HepG2 (cell line): Measurements from ENCODE around the gene NR3C2. TPM values are rescaled to one million over a fixed set of nuclear protein-coding genes. Genes with fewer than 3 reads are reported as not detected.

ENCODE experiments used
- ATAC-seq: fragments of 200-7000 bp; cut with Tn5 transposase; 3 replicates; pipeline ENCODE4 v1.9.1; 2020; ENCODE audit warnings: mild to moderate bottlenecking, moderate library complexity
- BruUV-seq: library from RNA; stranded (reverse); fragments of 400-500 nt; replicated peaks from 2 replicates; lab custom pipeline; 2021; lab: Mats Ljungman, UMichigan
- CTCF ChIA-PET: fragments of 300-600 bp; formaldehyde crosslinking; extraction: SDS; loops from one replicate; lab custom pipeline; 2021; ENCODE audit warnings: low total read pairs, inconsistent platforms, low intra/inter-chr PET ratio; lab: Yijun Ruan, JAX
- POLR2A ChIA-PET: fragments of 350-600 bp; sonication (Branson Sonifier 250); formaldehyde crosslinking; loops from one replicate; lab custom pipeline; 2020; ENCODE audit warnings: antibody characterized with exemption, inconsistent platforms; lab: Yijun Ruan, JAX
- DNase-seq: peaks from one replicate; pipeline ENCODE4 v3.0.0-alpha.2; 2015; ENCODE audit warnings: low spot score
- FAIRE-seq: peaks from 3 replicates; lab custom pipeline; 2011; peaks lifted over from hg19 to GRCh38; lab: Jason Lieb, UNC
- H2AFZ ChIP-seq: one replicate; pipeline ENCODE4 v1.6.1; 2011; ENCODE audit warnings: low read length, inconsistent platforms
- H3K27ac ChIP-seq: fragments of 300-600 bp; 3 replicates; pipeline ENCODE4 v1.8.0; 2011; ENCODE audit warnings: mixed run types, mild to moderate bottlenecking, mixed read lengths, low read length, inconsistent platforms; ENCODE audit not compliant: insufficient read depth; ENCODE audit errors: extremely low read length
- H3K27me3 ChIP-seq, 2 experiments: fragments of 200-600 bp in 1 of 2; 2 replicates in 1 of 2; 3 replicates in 1 of 2; pipeline versions ENCODE4 v1.6.0 to v1.8.0; 2011; ENCODE audit warnings: low read length in 2 of 2, mild to moderate bottlenecking in 2 of 2, moderate library complexity in 2 of 2, inconsistent platforms in 1 of 2; ENCODE audit not compliant: insufficient read depth in 2 of 2, control insufficient read depth in 1 of 2
- H3K36me3 ChIP-seq, 2 experiments: fragments of 200-600 bp in 1 of 2; replicated peaks in 1 of 2; 2 replicates in 1 of 2; 3 replicates in 1 of 2; pipeline versions ENCODE4 v1.5.1 to v1.8.0; 2011; ENCODE audit warnings: low read length in 2 of 2, inconsistent platforms in 1 of 2; ENCODE audit not compliant: insufficient read depth in 2 of 2, control insufficient read depth in 1 of 2
- H3K4me1 ChIP-seq: 2 replicates; pipeline ENCODE4 v1.5.1; 2012; ENCODE audit warnings: low read length, inconsistent platforms; ENCODE audit not compliant: insufficient read depth
- H3K4me2 ChIP-seq: 2 replicates; pipeline ENCODE4 v1.6.0; 2011; ENCODE audit warnings: low read depth, low read length, inconsistent platforms
- H3K4me3 ChIP-seq, 3 experiments: fragments of 200-600 bp in 1 of 3; sonication (generic), shearing (Covaris generic) in 1 of 3; replicated peaks in 1 of 3; 2 replicates each; pipeline ENCODE4 v1.5.1; 2011 to 2016; ENCODE audit warnings: low read length in 3 of 3, inconsistent platforms in 2 of 3, low read depth in 2 of 3, mild to moderate bottlenecking in 2 of 3, control low read depth in 1 of 3, mixed read lengths in 1 of 3; ENCODE audit not compliant: insufficient read depth in 1 of 3
- H3K79me2 ChIP-seq: one replicate; pipeline ENCODE4 v1.6.1; 2011; ENCODE audit warnings: low read length, inconsistent platforms; ENCODE audit not compliant: insufficient read depth
- H3K9ac ChIP-seq: 2 replicates; pipeline ENCODE4 v1.6.0; 2011; ENCODE audit warnings: mild to moderate bottlenecking, low read depth, low read length, inconsistent platforms; ENCODE audit not compliant: insufficient read depth
- H3K9me3 ChIP-seq: 2 replicates; pipeline ENCODE4 v1.5.1; 2012; ENCODE audit warnings: mild to moderate bottlenecking, low read length
- H4K20me1 ChIP-seq: 2 replicates; pipeline ENCODE4 v1.6.0; 2011; ENCODE audit warnings: inconsistent platforms, mild to moderate bottlenecking, low read length, moderate library complexity; ENCODE audit not compliant: insufficient read depth
- MED8 ChIP-seq: sonication (generic); formaldehyde crosslinking; IDR thresholded peaks from 2 replicates; pipeline ENCODE4 v1.8.1; 2023; ENCODE audit warnings: mild to moderate bottlenecking, missing genetic modification reagents; ENCODE audit not compliant: insufficient replicate concordance
- NR2F2 ChIP-seq: IDR thresholded peaks from 2 replicates; pipeline ENCODE4 v1.6.1; 2012; ENCODE audit warnings: low read depth, inconsistent platforms, borderline replicate concordance
- WGBS: methylation state at CpG from one replicate; pipeline ENCODE4 v1.1.6; 2017; ENCODE audit warnings: low lambda C conversion rate; 5-methylcytosine and 5-hydroxymethylcytosine counted together
- in situ Hi-C: cut with HindIII; loops from 2 replicates; pipeline ENCODE4 v1.10.0; 2017; ENCODE audit warnings: low pct_unique_long_range_greater_than_20kb; ENCODE audit not compliant: extremely low pct_ligation_motif_present
- intact Hi-C: fragments of 100-400 bp; cut with micrococcal nuclease; formaldehyde crosslinking; loops from one replicate; pipeline ENCODE4 v1.10.0; 2022; ENCODE audit not compliant: unreplicated experiment
- polyA plus RNA-seq, 8 experiments: library from polyadenylated mRNA; depleted of rRNA in 3 of 8; stranded (reverse) in 7 of 8; unstranded in 1 of 8; fragments of >200 nt; fragmentation: Illumina TruSeq in 4 of 8; extraction: Trizol in 4 of 8; gene quantifications; 2 replicates each; pipeline versions ENCODE4 v1.2.1 to v1.2.3, GENCODE V29; 2011 to 2016; ENCODE audit warnings: low read depth in 4 of 8, missing spikeins in 1 of 8, mixed read lengths in 1 of 8; ENCODE audit not compliant: insufficient read depth in 1 of 8
- total RNA-seq, 5 experiments: library from RNA; depleted of rRNA; stranded (reverse); fragments of >200 nt; fragmentation: Illumina TruSeq; extraction: Trizol; gene quantifications; 2 replicates each; pipeline ENCODE4 v1.2.3, GENCODE V29; 2016; ENCODE audit warnings: low read depth in 1 of 5
- TF ChIP-seq, protein P1 (sequence below): sonication (generic); formaldehyde crosslinking; IDR thresholded peaks from 2 replicates; pipeline ENCODE4 v1.4.0; 2020; ENCODE audit warnings: missing genetic modification reagents

Gene NR3C2
- total and polyA plus RNA-seq, 2 of the 13 experiments (the other 11 are each of a cell fraction or from before 2014, with no cell fraction given), result 0.26 to 0.46 TPM

DNA sequence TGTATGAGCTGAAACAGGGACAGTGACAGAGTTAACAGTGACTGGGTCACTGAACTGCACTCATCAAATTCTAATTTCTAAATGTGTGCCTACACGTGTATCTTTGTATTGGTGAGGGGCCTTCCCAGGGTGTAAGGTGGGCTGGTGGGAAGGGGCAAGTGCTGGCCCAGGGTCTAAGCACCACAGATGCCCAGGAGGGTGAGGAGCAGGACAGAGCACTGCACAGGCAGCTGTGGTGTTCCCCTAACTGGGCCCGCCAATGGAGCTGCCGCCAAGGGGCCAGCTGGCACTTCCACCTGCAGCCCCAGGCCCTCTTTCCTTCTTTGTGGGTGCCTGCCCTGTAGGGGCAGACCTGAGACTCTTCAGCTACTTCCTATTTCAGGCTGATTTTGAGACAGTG lies 360.5 kb downstream of the NR3C2 start:
- ChIA-PET CTCF (no interaction called here), POLR2A (no interaction called here)
- ATAC-seq, result no peak
- no peak overlapping the region for H3K4me2 ChIP-seq
- H3K79me2 ChIP-seq, result no peaks in the 10 kb centered on the region
- H3K9me3 ChIP-seq, result no peaks in the 10 kb centered on the region; the same call in 1 of the 2 replicates
- TF ChIP-seq, protein P1, sequence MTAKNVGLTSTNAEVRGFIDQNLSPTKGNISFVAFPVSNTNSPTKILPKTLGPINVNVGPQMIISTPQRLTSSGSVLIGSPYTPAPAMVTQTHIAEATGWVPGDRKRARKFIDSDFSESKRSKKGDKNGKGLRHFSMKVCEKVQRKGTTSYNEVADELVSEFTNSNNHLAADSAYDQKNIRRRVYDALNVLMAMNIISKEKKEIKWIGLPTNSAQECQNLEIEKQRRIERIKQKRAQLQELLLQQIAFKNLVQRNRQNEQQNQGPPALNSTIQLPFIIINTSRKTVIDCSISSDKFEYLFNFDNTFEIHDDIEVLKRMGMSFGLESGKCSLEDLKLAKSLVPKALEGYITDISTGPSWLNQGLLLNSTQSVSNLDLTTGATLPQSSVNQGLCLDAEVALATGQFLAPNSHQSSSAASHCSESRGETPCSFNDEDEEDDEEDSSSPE (CRISPR knock-in tag), result no peak
- no peak for TF ChIP-seq MED8
- TF ChIP-seq, all 625 proteins: peak for 0
- no peaks in the 10 kb centered on the region for H3K27me3 ChIP-seq
- no CpG with 5 or more reads among the region's 3 CpGs for WGBS
- no peaks in the 10 kb centered on the region for H4K20me1 ChIP-seq
- H2AFZ ChIP-seq, result no peak overlapping the region
- FAIRE-seq (no peak), DNase-seq (no peak)
- no peaks in the 10 kb centered on the region for H3K4me1 ChIP-seq
- no peak overlapping the region for H3K4me3 ChIP-seq
- in situ Hi-C loops (no loop called here), intact Hi-C loops (no loop called here)
- no peak overlapping the region for H3K9ac ChIP-seq
- BruUV-seq, result no TSS peak
- H3K27ac ChIP-seq, result no peak overlapping the region
- H3K36me3 ChIP-seq, result no peaks in the 10 kb centered on the region

DNA sequence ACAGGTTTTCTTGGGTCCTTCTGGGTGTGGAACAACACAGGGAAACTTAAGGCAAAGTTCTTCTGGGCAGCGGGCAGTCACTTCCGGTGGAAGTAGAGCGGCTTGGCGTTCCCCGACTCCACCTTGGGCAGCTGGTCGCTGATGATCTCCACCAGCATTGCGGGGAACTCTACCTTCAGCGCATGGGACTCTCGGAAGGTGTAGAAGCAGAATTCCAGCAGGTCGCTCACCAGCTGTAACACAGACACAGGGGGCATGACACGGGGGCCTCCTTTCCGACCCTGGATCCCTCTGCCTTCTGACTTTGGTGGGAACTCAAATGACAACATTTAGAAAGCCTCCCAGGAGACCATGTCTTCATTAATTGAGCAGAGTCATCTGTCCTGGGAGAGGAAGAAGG lies 360.9 kb downstream of the NR3C2 start:
- no peaks in the 10 kb centered on the region; the same call in 1 of the 2 replicates for H3K9me3 ChIP-seq
- 73% methylated on average over 3 of the region's 12 CpGs for WGBS
- in situ Hi-C loops (no loop called here), intact Hi-C loops (no loop called here)
- no peak for TF ChIP-seq NR2F2
- H2AFZ ChIP-seq, result no peak overlapping the region
- no peak for ATAC-seq
- no peaks in the 10 kb centered on the region for H4K20me1 ChIP-seq
- no peak for DNase-seq
- H3K36me3 ChIP-seq, result no peaks in the 10 kb centered on the region
- H3K4me2 ChIP-seq, result no peak overlapping the region
- POLR2A ChIA-PET, result no interaction called here
- H3K9ac ChIP-seq, result no peak overlapping the region
- BruUV-seq, result no TSS peak
- H3K79me2 ChIP-seq, result no peaks in the 10 kb centered on the region
- no peaks in the 10 kb centered on the region for H3K27me3 ChIP-seq
- FAIRE-seq, result no peak
- CTCF ChIA-PET, result no interaction called here
- H3K4me1 ChIP-seq, result no peaks in the 10 kb centered on the region
- no peak overlapping the region for H3K27ac ChIP-seq
- no peak overlapping the region for H3K4me3 ChIP-seq
